Neural progenitor cell (in vitro differentiated cells): ENCODE measurements around the gene ARHGAP15.

Source experiments
- CTCF ChIP-seq: fragments of 200-600 bp; sonication (generic); IDR thresholded peaks from 2 replicates; pipeline ENCODE4 v1.5.1; 2017; ENCODE audit warnings: antibody characterized with exemption, mild to moderate bottlenecking
- EZH2 ChIP-seq: fragments of 200-600 bp; sonication (generic); IDR thresholded peaks from 2 replicates; pipeline ENCODE4 v1.6.1; 2017; ENCODE audit warnings: antibody characterized with exemption, mild to moderate bottlenecking, moderate library complexity

- TF ChIP-seq CTCF (no peak), EZH2 (no peak)
Observed at GRCh38 chr2:143623231-143623908, 494.2 kb downstream of the ARHGAP15 start.
